Measurements from ENCODE around the gene FCGR1A. TPM values are rescaled to one million over a fixed set of nuclear protein-coding genes. Genes with fewer than 3 reads are reported as not detected.
"Not testable (repeated sequence)": the region's sequence is repeated elsewhere in the genome, so short reads cannot be mapped to it uniquely, and the experiment has no call there.

FCGR1A gene
- polyA plus RNA-seq (2012; ENCODE audit: low read depth, missing spikeins) = not detected

DNA sequence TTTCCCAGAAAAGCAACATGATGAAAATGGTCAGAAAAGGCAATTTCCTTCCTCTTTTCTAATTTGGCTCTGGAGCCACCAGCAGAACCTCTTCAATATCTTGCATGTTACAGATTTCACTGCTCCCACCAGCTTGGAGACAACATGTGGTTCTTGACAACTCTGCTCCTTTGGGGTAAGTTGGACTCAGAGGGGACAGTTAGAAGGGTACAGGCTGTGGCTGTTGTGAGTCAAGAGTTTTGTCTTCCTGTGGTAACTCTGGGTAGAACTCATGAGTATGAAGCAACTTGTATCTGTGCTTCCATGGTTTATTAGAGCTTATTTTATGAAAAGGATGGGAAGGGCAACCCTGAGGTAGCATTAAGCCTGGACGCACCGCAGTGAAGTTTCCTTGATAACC, at the start of gene FCGR1A:
FCGR1A (plus strand) TSS at position 95 of the 400 bp plus-strand sequence; CDS start at position 145, 50 bp downstream.
- not testable (repeated sequence) for FAIRE-seq; DNase-seq (ENCODE audit: insufficient read length, low spot score)

GRCh38 chr1:149732781-149733180, 49.7 kb upstream of the FCGR1A start:
- not testable (repeated sequence) for DNase-seq (ENCODE audit: insufficient read length, low spot score); FAIRE-seq

DNA sequence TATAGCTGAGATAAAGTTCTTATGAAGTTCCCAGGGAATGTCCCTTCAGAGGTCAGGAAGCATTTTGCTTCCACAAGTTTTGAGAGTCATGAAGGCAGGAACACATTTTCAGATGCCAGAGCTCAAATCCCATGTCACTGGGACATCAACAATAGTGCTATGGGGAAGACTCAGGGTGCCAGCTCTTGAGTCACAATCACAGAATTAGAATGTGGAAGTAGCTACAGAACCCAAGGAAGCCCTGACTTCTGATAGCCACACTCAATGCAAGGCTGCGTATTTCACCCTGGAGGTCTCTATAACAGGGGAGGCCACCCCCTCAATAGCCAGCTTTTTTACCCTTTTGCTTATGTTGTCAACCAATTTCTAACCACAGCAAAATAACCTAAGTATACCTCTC, 47.8 kb upstream of the FCGR1A start:
- not testable (repeated sequence) for DNase-seq (ENCODE audit: insufficient read length, low spot score); FAIRE-seq

GRCh38 chr1:149740148-149740581, 42.3 kb upstream of the FCGR1A start:
- DNase-seq (ENCODE audit: insufficient read length, low spot score); FAIRE-seq: not testable (repeated sequence)

DNA sequence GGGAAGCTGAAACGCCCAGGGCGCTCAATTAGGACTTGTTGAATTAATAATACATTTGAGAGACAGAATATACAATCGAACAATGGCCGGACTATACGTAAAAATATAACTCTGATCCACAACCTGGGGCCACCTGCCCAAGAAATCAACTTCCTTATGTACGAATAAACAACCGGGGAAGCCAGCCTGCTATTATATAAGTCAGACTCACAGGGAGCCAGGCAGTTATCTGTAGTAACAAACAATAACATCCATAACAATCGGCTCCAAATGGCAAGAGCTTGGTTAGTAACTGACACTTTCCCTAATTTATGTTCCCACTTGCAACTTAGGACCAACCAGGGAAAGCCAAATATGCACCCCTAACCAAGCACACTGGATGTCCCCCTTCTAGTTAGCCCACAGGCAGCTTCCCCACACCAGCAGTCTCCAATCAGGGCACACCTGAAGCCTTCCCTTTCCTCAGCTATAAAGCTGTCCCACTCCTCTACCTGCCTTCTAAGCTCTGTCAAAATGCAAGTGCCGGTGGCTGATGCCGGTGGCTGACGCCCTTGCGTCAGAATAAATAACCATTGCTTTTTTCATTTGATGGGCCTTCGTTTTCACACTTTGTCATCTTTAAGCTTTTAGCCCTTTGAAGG, 41.8 kb upstream of the FCGR1A start:
- not testable (repeated sequence) for FAIRE-seq

GRCh38 chr1:149741914-149742313, 40.6 kb upstream of the FCGR1A start:
- not testable (repeated sequence) for FAIRE-seq; DNase-seq (ENCODE audit: insufficient read length, low spot score)

More for the DNA sequence above, 41.8 kb upstream of the FCGR1A start:
- DNase-seq (ENCODE audit: insufficient read length, low spot score) = not testable (repeated sequence)

DNA sequence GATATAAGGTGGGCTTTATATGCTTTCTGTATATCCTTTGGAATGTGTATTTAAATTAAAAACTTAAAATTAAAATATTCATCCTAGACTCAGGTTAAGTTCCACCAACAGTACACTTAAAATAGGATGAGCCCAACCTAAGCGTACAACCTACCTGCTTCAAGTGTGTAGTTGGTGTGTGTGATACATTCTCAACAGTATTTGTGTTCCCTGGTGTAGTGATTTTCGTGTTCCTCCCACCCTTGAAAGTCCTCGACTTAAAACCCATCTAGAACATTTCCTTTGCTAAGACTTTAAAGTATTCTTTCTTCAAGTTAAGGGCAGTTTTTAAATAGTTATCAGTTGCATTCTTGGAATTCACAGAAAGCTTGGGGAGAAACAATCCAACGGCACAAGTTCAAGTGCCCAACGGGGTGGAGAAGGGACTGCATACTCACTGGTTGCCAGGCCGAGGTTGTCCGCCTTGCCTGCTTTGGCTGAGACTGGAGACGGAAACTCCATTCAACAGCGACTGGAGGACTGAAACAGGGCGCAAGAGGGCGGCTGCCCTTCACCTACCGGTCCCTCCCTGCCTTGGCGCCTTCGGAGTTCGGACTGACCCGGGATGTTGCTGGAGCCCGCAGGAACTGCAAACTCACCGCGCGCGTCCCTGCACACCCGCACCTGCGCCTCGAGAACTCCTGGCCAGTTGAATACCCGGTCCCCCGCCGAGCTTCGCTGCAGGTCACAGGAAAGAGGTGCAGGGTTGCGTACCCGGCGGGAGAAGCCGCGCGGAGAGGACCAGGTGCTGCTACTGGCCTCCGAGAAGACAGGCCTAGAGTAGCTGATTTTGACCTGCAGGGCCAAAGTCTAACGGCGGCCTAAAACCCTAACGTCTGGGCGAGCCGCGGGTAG, 35.8 kb upstream of the FCGR1A start:
- not testable (repeated sequence) for DNase-seq (ENCODE audit: insufficient read length, low spot score)

GRCh38 chr1:149747359-149748143, 34.9 kb upstream of the FCGR1A start:
- DNase-seq (ENCODE audit: insufficient read length, low spot score) = not testable (repeated sequence)
- FAIRE-seq = peak; percentile 40

More for the DNA sequence above, 35.8 kb upstream of the FCGR1A start:
- peak; percentile 9 for FAIRE-seq

DNA sequence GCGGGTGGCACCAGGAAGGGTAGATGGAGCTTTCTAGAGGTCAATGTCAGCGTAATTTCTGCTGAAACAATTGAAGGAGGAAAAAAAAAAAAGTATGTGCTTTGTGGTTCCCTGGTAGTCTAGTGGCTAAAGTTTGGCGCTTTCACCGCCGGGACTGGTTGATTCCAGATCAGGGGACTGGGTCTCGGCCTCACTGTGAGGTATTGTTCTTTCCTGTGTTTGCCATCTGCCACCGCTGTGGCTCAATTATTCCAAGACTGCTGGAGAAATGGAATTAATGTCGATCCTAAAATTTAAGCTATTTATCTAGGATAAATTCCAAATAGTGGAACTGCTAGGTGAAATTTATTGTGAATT, 34.4 kb upstream of the FCGR1A start:
- not testable (repeated sequence) for DNase-seq (ENCODE audit: insufficient read length, low spot score); FAIRE-seq

- not testable (repeated sequence) for DNase-seq (ENCODE audit: insufficient read length, low spot score); FAIRE-seq
Measured at GRCh38 chr1:149750562-149750961, 31.9 kb upstream of the FCGR1A start.

GRCh38 chr1:149752186-149752585, 30.3 kb upstream of the FCGR1A start:
- DNase-seq (ENCODE audit: insufficient read length, low spot score); FAIRE-seq: not testable (repeated sequence)

- FAIRE-seq; DNase-seq (ENCODE audit: insufficient read length, low spot score): not testable (repeated sequence)
Measured at GRCh38 chr1:149753466-149753865, 29.0 kb upstream of the FCGR1A start.

GRCh38 chr1:149755294-149755693, 27.2 kb upstream of the FCGR1A start:
- FAIRE-seq; DNase-seq (ENCODE audit: insufficient read length, low spot score): not testable (repeated sequence)

DNA sequence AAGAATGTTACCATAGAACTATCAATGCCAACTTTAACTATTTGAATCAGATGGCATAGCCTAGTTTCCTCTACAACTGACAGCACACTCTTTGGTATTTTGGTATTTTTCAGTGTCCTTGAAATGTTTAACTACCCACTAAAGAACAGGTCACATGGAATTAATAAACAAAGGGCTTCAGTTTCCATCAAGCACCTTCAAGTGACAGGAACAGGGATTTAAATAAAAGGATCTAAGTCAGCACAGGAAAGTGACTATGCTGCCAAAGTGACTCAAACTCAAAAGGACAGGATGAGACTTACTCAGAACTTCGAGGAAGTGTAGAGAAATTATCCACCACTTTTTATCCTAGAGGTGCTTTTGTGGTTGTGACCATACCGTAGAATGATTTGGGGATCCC, 20.2 kb upstream of the FCGR1A start:
- DNase-seq (ENCODE audit: insufficient read length, low spot score); FAIRE-seq: not testable (repeated sequence)

GRCh38 chr1:149764087-149764800, 18.2 kb upstream of the FCGR1A start:
- FAIRE-seq; DNase-seq (ENCODE audit: insufficient read length, low spot score): not testable (repeated sequence)

- not testable (repeated sequence) for FAIRE-seq
Measured at GRCh38 chr1:149766241-149766640, 16.3 kb upstream of the FCGR1A start.

GRCh38 chr1:149769216-149769615, 13.3 kb upstream of the FCGR1A start:
- not testable (repeated sequence) for DNase-seq (ENCODE audit: insufficient read length, low spot score); FAIRE-seq

More at GRCh38 chr1:149766241-149766640, 16.3 kb upstream of the FCGR1A start:
- not testable (repeated sequence) for DNase-seq (ENCODE audit: insufficient read length, low spot score)

DNA sequence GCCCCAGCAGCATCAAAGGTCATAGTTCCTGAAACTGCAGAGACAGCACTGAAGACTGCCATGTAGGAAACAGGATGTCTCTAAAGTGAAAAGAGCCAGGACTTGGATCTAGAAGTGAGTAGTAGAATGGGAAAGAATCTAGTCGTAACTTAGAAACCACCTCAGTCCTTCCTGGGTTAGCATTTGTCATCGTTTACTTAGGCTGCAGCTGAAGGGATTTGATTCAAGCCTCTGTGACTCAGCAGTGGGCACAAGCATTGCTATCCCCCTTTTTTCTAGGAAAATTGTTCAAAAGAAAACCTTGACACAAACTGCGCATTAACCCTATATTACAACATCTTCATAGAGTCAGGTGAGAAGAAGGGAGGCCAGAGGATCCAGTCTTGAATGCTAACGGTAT, 11.8 kb upstream of the FCGR1A start:
- not testable (repeated sequence) for DNase-seq (ENCODE audit: insufficient read length, low spot score); FAIRE-seq
